Neural progenitor cell (in vitro differentiated cells): ENCODE measurements around the gene AIF1L.

Experiments used
- CTCF ChIP-seq: fragments of 200-600 bp; sonication (generic); IDR thresholded peaks from 2 replicates; pipeline ENCODE4 v1.5.1; 2017; ENCODE audit warnings: antibody characterized with exemption, mild to moderate bottlenecking
- EZH2 ChIP-seq: fragments of 200-600 bp; sonication (generic); IDR thresholded peaks from 2 replicates; pipeline ENCODE4 v1.6.1; 2017; ENCODE audit warnings: antibody characterized with exemption, mild to moderate bottlenecking, moderate library complexity

- no peak for TF ChIP-seq CTCF
- no peak for TF ChIP-seq EZH2
These were observed 24.0 kb upstream of the AIF1L start for GRCh38 chr9:131072107-131072870.
